Gastrocnemius medialis (tissue), 4 donors: Measurements from ENCODE around the gene RABGAP1. TPM values are rescaled to one million over a fixed set of nuclear protein-coding genes. Genes with fewer than 3 reads are reported as not detected.

Experiments
- ATAC-seq, 2 donors: fragments of 150-250 bp; one replicate each; pipeline ENCODE4 v1.9.1; 2016
- DNase-seq, 2 donors: peaks; one replicate each; pipeline ENCODE4 v3.0.0-alpha.2; 2019
- H3K27ac ChIP-seq, 4 donors: fragments of 200-600 bp; sonication (generic); 1 replicate in 1 of 4; 2 replicates in 3 of 4; pipeline ENCODE4 v1.5.1; 2016 to 2018; ENCODE audit warnings: mild to moderate bottlenecking in 2 of 4, moderate library complexity in 1 of 4
- H3K27me3 ChIP-seq, 3 donors: fragments of 200-600 bp; sonication (generic) in 2 of 3; 1 replicate in 1 of 3; 2 replicates in 2 of 3; pipeline versions ENCODE4 v1.5.1 to v1.6.0; 2016 to 2019; ENCODE audit warnings: mild to moderate bottlenecking in 1 of 3, moderate library complexity in 1 of 3
- H3K36me3 ChIP-seq, 2 donors: fragments of 200-600 bp; sonication (generic) in 1 of 2; one replicate each; pipeline ENCODE4 v1.5.1; 2017 to 2018
- H3K4me1 ChIP-seq, 2 donors: fragments of 200-600 bp; sonication (generic) in 1 of 2; one replicate each; pipeline ENCODE4 v1.5.1; 2016 to 2017; ENCODE audit warnings: mild to moderate bottlenecking in 2 of 2
- H3K4me3 ChIP-seq, 4 donors: fragments of 200-600 bp; sonication (generic) in 3 of 4; 1 replicate in 1 of 4; 2 replicates in 3 of 4; pipeline ENCODE4 v1.5.1; 2016 to 2019; ENCODE audit warnings: mild to moderate bottlenecking in 2 of 4
- H3K9me3 ChIP-seq, 3 donors: fragments of 200-600 bp; sonication (generic) in 2 of 3; 1 replicate in 1 of 3; 2 replicates in 2 of 3; pipeline ENCODE4 v1.5.1; 2016 to 2019
- CTCF ChIP-seq, 5 experiments: fragments of 450-650 bp in 3 of 5; fragments of 200-600 bp in 2 of 5; sonication (generic) in 2 of 5; IDR thresholded peaks in 4 of 5; conservative IDR thresholded peaks in 1 of 5; 1 replicate in 4 of 5; 2 replicates in 1 of 5; pipeline ENCODE4 v1.5.1; 2016 to 2019; ENCODE audit warnings: antibody characterized with exemption in 5 of 5, mild to moderate bottlenecking in 3 of 5, moderate library complexity in 3 of 5
- POLR2A ChIP-seq, 2 donors: fragments of 450-650 bp; IDR thresholded peaks; one replicate each; pipeline ENCODE4 v1.6.1; 2017; ENCODE audit warnings: antibody characterized with exemption in 2 of 2, mild to moderate bottlenecking in 2 of 2, moderate library complexity in 2 of 2
- in situ Hi-C, 4 donors: fragments of 200-750 bp; cut with MboI; loops; one replicate each; pipeline versions ENCODE4 v1.15.0 to v1.8.0; 2017; ENCODE audit warnings: low sequenced_read_pairs in 4 of 4
- intact Hi-C: fragments of 100-400 bp; cut with DNase I; formaldehyde crosslinking; loops from one replicate; pipeline ENCODE4 v1.15.1; 2023; ENCODE audit warnings: low total_unique reads
- total RNA-seq, 4 donors: library from RNA; depleted of rRNA; stranded (reverse); fragments of >200 nt; gene quantifications; one replicate each; pipeline versions ENCODE4 v1.1.0 to v1.2.3, GENCODE V29; 2016

RABGAP1 gene
- total RNA-seq, 4 donors from 2014 or later, result 23.7 to 33.8 (median 26.6) TPM

GRCh38 chr9:123058834-123059233 is 118.0 kb downstream of the RABGAP1 start:
- peaks cover 4 to 19% of the 10 kb centered on the region in 2 donors for H3K4me1 ChIP-seq
- peak in 1 of 2 donors; percentile 35 for ATAC-seq
- H3K27ac ChIP-seq, result peak overlapping the region in 1 of 4 donors; percentile 5
- no peak for DNase-seq
- intact Hi-C loops, result no loop called here
- H3K27me3 ChIP-seq, result no peaks in the 10 kb centered on the region
- no peak overlapping the region for H3K4me3 ChIP-seq
- H3K36me3 ChIP-seq, result peaks cover 0 to 3% of the 10 kb centered on the region in 2 donors
- in situ Hi-C loops, result no loop called here
- no peak for TF ChIP-seq POLR2A (IDR thresholded peaks at IDR 0.05)
- no peak for TF ChIP-seq CTCF (IDR thresholded peaks at IDR 0.05 in 4 of 5, conservative IDR thresholded peaks at IDR 0.05 in 1 of 5)
- H3K9me3 ChIP-seq, result no peaks in the 10 kb centered on the region

- no peak for DNase-seq
- ATAC-seq, result no peak
- Histone ChIP-seq H3K4me1 (peaks cover 4 to 19% of the 10 kb centered on the region in 2 donors), H3K27ac (peak overlapping the region in 1 of 4 donors; percentile 5), H3K9me3 (no peaks in the 10 kb centered on the region), H3K4me3 (no peak overlapping the region), H3K27me3 (no peaks in the 10 kb centered on the region), H3K36me3 (peaks cover 0 to 3% of the 10 kb centered on the region in 2 donors)
- intact Hi-C loops (no loop called here), in situ Hi-C loops (no loop called here)
- no peak for TF ChIP-seq POLR2A (IDR thresholded peaks at IDR 0.05)
- TF ChIP-seq CTCF (IDR thresholded peaks at IDR 0.05 in 4 of 5, conservative IDR thresholded peaks at IDR 0.05 in 1 of 5), result no peak
Observed at GRCh38 chr9:123059472-123060220, 118.8 kb downstream of the RABGAP1 start.

- DNase-seq (no peak), ATAC-seq (no peak)
- no peak for TF ChIP-seq CTCF (IDR thresholded peaks at IDR 0.05 in 4 of 5, conservative IDR thresholded peaks at IDR 0.05 in 1 of 5)
- no peak for TF ChIP-seq POLR2A (IDR thresholded peaks at IDR 0.05)
- Histone ChIP-seq H3K27me3 (no peaks in the 10 kb centered on the region), H3K9me3 (no peaks in the 10 kb centered on the region), H3K4me1 (peaks cover 4 to 12% of the 10 kb centered on the region in 2 donors), H3K36me3 (peaks cover 2 to 14% of the 10 kb centered on the region in 2 donors), H3K4me3 (no peak overlapping the region), H3K27ac (no peak overlapping the region)
- in situ Hi-C loops (no loop called here), intact Hi-C loops (no loop called here)
Observed at GRCh38 chr9:123061216-123061615, 120.4 kb downstream of the RABGAP1 start.

GRCh38 chr9:123062351-123063176 is 121.7 kb downstream of the RABGAP1 start:
- H3K4me3 ChIP-seq, result no peak overlapping the region
- H3K27ac ChIP-seq, result peak overlapping the region in 3 of 4 donors; percentile 7 to 40 (median 27)
- intact Hi-C loops (no loop called here), in situ Hi-C loops (no loop called here)
- no peaks in the 10 kb centered on the region for H3K9me3 ChIP-seq
- H3K27me3 ChIP-seq, result no peaks in the 10 kb centered on the region
- DNase-seq (peak in 1 of 2 donors; percentile 36), ATAC-seq (peak in 1 of 2 donors; percentile 82)
- H3K4me1 ChIP-seq, result peaks cover 4 to 12% of the 10 kb centered on the region in 2 donors
- peaks cover 3 to 28% of the 10 kb centered on the region in 2 donors for H3K36me3 ChIP-seq
- TF ChIP-seq POLR2A (IDR thresholded peaks at IDR 0.05) (no peak), CTCF (IDR thresholded peaks at IDR 0.05 in 4 of 5, conservative IDR thresholded peaks at IDR 0.05 in 1 of 5) (no peak)
